ENCODE results near the gene RHPN2.
A peak's percentile ranks its signal among the peaks of the same experiment; 100 is the strongest.
"Not testable (repeated sequence)": the region's sequence is repeated elsewhere in the genome, so short reads cannot be mapped to it uniquely, and the experiment has no call there.

The RHPN2 gene

DNA sequence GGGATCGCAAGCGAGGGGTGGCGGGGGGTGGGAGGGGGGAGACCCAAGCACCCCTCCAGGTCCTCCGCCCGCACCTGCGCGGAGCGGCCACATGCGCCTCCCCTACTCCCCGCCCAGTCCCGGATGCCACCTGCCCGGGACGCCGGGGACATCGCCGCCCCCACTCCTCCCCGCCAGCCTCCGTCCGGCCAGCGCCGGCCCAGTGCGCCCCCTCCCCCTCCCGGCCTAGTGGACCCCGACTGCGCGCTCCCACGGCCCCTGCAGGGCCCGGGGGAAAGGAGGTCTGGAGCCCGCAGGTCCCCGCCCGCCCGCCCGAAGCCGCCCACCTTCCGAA, 263 bp downstream of the RHPN2 start:
- DNase-seq = peak in 1 of 4 experiments; percentile 5

DNA sequence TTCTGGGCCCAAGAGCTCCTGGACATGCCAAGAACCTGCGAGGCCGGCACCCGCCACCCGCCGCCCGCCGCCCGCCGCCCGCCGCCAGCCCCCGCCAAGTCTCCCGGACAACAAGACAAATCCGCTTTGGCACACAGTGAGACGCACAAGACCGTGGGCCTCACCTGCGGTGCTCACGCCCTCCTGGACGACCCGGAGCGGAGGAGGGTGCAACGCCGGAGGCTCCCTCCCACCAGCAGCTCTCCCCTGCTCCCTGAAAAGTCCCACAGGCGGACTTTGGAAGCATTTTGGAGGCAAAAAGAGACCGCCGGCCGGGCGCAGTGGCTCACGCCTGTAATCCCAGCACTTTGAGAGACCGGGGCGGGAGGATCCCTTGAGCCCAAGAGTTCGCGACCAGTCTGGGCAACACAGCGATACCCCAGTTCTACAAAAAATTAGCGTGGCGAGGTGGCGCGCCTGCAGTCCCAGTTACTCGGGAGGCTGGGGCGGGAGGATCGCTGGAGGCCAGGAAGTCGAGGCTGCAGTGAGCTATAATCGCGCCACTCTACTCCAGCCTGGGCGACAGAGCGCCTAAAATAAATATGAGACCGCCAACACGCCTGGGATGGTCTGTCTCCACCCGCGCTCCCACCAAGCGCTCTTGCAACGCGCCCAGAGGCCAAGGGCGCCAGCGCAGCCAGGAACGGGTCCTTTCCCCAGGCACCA, 783 bp downstream of the RHPN2 start:
- no peak for DNase-seq

DNA sequence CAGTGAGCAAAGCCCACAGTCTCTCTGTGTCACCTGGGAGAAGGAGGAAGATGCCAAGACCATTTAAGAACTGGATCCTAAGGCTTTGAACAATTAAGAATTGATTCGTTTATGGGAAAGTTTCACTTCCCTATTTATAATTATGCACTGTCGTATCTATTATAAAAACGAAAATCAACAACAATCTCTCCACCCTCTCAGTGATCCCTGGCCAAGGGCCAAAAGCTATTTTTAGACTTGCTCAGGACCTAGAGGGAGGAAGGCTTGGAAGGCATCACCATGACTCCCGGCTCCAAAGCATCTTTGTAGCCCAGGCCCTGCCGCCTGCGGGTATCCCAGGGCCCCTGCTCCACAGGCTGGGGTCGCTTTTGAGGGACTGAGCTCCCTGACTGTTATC, 1.3 kb downstream of the RHPN2 start:
- no peak for DNase-seq

DNA sequence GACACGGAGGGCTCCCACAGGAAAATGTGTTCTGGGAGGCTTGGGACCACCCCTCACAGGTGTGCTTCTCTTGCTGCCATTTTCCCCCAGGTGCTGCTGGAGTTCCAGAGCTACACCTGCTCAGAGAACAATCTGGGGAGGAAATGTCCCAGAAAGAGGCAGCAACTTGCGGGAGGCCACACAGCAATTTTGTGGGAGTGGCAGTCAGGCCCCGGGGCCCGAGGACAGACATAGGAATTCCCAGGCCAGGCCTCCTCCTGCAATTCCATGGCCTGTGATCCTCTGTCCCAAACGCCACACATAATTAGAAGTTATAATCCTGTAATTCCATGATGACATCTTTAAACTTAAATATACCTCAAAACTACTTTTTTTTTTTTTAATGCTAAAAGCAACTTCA, 1.8 kb downstream of the RHPN2 start:
- no peak for DNase-seq

DNA sequence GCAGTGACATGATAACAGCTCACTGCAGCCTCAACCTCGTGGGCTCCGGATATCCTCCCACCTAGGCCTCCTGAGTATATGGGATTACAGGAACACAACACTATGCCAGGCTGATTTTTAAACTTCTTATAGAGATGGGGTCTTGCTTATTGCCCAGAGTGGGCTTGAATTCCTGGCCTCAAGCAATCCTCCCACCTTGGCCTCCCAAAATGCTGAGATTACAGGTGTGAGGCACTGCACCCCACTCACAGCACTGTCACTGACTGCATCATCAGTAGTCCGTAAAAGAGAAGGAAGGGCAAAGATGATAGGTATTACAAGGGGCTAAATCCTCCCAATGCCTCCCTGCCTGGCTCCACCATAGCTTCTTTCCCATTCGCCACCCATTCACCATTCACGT, 4.1 kb downstream of the RHPN2 start:
- no peak for DNase-seq

DNA sequence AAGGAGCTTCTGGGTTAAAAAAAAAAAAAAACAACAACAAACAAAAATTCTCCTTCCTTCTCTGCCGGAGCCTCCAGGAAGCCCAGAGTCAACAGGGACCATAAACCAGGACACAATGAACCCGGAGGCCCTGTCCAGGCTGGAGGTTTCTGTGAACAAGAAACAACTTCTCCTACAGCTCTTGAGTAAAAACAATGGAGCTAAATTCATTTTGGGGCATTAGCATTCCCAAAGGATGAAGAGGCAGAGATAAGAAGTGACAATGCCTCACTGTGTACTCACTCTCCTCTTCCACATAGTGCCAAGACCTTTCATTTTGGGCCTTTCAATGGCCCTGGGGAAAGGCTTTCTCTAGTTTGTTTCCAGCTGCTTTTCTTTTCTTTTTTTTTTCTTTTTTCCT, 9.0 kb downstream of the RHPN2 start:
- DNase-seq = no peak

DNA sequence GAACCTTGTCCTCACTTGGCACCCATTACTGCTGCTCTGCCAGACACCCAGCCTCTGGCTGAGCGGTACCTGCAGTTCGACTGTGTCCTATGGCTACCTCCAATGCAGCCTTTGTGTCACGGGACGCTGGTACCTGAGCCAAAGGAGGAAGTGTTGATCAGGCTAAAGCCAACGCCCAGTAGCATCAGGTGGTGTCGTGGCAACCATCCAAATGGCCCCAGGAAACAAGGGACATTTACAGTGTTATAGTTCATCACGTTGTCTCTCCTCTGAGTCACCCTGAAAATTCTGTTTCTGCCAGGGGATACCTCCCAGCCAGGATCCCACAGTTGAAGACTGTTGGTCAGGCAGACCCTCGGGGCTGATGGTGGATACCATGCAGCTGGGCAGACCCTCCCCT, 10.1 kb downstream of the RHPN2 start:
- DNase-seq = no peak

DNA sequence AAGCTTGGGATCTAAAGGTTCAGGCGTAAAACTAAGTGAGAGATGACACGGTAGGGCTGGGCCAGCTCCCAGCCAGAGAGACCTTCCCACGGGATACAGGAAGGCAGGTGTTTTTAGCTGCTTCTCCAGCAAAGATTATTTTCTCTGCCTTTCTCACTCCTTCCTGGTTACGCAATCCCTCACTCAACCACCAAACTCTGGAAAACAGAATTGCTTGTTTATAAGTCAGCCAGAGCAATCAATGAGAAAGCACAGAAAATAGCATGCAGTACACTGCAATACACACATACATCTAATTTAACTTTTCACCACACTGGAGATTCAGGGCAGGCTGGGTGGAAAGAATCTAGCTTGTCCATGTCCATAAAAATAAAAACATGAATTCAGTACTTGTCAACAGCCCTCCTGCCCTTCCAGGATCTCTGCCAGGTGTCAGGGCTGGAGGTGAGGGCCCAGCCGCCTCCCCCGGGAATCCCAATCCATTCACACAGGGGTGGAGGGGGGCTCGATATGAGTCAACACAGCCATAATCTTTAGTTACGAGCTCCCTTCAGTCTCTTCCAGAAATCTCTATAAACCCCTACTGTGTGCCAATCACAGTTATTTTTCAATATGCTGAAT, 12.2 kb downstream of the RHPN2 start:
- no peak for DNase-seq

DNA sequence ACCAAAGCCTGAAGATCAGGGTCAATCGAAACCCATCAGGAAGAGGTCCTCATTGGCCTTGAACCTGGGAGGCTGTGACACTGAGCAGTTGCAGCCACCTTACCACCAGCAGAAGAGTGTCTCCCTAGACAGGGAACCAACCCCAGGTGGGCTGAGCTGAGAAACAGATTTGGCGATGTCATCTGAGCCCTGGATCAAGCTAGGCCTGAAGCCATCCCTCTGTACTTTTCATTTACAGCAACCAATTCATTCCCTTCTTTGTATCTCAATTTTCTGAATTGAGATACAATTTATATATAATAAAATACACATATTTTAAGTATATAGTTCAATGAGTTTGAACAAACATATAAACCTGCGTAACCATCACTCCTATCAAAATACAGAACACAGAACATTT, 14.6 kb downstream of the RHPN2 start:
- DNase-seq = no peak

DNA sequence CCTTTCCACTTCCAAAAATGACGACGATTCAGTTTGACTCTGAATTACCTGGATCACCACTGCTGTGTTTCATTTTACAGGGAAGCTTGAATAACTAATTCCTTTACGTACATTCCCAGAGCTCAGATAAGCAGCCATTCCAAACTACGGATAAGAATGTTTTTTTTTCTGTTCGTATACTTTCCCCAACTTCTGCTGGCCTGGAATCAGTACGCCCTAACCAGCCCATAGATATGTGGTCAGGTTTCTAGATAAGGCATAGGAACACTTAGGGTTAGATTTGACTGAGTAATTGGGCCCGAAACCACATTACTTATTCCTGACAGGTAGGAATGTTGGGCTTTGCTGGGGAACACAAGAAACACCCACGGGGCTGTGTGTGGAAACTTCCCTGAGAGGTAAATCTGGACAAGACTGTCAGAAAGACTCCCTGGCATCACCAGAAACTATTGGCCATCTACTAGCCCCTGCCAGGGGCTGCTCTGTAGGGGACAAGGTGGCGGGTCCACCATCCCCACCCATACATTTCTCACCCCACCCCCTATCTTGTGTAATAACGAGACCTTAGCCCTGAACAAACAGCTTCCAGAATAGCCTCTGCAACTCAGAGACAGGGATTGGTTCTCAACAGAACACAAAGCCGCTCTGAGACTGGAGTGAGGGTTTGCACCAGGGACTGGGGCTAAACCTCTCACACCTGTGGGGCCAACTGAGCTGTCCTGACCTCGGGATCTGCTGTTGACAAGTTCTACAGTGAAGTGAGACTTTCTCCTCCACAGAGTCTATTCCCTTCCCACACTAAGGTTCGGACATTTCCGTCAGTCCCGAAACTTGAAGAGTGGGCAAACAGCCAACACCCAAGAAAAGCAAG, 15.6 kb downstream of the RHPN2 start:
- DNase-seq = no peak

DNA sequence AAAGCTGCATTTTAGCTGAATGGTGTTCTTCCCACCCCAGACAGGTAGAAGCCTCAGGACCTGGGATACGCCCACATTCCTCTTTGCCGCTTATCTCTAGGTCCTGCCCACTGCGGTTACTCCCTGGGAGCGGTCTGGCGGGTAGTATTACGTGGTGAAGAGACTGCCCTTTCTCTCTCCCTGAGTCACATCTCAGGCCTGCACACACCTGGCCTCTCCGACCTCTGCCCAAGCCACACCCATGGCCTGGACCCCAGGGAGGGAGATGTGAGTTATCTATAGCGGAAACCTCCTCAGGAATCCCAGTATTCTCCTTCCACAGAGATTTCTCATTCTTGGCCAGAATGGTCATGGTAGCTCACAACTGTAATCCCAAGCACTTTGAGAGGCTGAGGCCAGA, 17.3 kb downstream of the RHPN2 start:
- no peak for DNase-seq

DNA sequence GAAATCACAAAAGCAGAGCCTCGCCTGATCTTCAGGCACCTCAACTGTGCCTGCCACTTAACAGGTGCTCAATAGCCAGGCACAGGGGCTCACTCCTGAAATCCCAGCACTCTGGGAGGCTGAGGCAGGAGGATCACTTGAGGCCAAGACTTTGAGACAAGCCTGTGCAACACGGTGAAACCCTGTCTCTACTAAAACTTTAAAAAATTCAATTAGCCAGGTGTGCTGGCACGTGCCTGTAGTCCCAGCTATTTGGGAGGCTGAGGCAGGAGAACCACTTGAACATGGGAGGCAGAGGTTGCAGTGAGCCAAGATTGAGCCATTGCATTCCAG, 22.9 kb downstream of the RHPN2 start:
- not testable (repeated sequence) for DNase-seq

DNA sequence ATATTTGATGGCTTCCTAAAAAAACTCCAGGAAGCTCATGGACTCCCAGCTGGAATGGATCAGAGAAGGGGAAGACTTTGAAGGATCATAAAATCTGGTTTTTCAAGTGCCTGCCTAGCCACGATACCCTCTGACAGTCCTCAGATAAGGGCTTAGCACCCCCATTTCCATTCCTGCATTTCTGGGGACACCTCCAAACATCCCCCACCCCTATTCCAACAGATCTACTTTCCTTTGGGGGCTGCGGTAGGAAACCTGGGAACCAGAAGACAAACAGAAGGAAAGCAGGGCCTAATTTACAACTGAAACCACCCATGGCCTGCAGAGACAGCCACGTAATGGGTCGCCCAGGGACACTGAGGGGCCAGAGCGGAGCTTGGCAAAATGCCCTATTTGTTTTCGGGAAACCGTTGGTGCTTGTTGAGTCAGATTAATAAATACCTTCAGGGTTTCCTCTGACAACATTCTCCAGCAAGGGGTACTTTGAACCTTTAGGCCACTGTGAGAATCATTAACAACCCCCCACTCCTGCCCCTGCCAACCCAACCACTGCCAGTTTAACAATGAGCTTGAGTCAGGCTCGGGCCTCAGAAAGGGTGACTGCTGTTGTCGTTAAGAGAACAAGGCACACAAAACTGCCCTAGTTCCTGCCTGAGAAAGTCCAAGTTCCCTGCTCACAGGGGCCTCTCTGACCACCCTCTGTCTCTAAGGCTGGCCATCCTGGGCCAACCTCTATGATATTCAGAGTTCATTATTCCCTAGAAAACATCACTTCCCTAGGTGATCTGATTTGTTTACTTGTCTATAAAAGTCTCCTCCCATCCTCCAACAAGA, 23.5 kb downstream of the RHPN2 start:
- no peak for DNase-seq

DNA sequence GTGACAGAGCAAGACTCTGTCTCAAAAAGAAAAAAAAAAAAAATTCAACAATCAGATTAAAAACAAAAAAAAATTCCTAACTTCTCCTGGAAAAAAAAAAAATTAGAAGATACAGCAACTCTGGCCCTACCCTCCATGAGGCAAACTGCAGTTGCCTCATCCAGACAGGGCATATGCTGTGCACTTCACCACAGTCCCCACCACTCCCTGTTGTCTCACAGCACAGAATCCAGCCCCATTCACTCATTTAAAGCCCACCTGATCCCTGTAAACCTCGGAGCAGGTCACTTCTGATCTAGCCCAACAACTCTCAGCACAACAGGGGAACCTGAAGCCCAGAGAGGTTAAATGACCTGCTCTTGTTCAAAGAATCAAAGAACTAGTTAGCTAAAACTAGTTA, 24.9 kb downstream of the RHPN2 start:
- DNase-seq = no peak

DNA sequence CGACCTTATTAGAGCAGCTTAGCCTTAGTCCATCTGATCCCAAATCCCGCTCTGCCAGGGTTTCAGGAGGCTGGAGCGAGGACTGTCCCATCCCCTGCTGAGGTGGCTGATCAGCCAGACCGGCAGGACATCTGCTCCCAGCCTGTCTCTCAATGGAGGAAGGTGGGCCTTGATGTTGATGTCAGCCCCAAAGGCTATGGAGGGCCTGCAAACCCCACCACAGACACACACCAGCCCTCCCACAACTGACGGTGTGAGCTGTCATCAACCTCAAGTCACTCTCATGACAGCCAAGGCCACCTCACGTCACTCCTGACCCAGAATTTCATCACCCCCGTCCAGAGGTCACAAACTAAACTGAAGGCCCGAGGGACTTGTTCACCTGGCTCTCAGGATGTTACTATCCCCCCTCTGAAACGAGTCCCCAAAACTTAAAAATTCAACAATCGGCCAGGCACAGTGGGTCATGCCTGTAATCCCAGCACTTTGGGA, 25.5 kb downstream of the RHPN2 start:
- DNase-seq = no peak

DNA sequence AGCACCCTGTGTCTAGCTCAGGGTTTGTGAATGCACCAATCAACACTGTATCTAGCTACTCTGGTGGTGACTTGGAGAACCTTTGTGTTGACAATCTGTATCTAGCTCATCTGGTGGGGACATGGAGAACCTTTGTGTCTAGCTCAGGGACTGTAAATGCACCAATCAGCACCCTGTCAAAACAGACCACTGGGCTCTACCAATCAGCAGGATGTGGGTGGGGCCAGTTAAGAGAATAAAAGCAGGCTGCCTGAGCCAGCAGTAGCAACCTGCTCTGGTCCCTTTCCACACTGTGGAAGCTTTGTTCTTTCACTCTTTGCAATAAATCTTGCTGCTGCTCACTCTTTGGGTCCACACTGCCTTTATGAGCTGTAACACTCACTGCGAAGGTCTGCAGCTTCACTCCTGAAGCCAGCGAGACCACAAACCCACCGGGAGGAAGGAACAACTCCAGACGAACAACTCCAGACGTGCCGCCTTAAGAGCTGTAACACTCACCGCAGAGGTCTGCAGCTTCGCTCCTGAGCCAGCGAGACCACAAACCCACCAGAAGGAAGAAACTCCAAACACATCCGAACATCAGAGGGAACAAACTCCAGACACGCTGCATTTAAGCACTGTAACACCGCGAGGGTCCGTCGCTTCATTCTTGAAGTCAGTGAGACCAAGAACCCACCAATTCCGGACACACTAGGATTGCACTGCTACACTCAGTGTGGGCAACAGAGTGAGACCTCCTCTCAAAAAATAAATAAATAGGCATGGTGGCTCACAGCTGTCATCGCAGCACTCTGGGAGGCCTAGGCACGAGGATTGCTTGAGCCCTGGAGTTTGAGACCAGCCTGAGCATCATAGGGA, 27.3 kb downstream of the RHPN2 start:
- DNase-seq = not testable (repeated sequence)

DNA sequence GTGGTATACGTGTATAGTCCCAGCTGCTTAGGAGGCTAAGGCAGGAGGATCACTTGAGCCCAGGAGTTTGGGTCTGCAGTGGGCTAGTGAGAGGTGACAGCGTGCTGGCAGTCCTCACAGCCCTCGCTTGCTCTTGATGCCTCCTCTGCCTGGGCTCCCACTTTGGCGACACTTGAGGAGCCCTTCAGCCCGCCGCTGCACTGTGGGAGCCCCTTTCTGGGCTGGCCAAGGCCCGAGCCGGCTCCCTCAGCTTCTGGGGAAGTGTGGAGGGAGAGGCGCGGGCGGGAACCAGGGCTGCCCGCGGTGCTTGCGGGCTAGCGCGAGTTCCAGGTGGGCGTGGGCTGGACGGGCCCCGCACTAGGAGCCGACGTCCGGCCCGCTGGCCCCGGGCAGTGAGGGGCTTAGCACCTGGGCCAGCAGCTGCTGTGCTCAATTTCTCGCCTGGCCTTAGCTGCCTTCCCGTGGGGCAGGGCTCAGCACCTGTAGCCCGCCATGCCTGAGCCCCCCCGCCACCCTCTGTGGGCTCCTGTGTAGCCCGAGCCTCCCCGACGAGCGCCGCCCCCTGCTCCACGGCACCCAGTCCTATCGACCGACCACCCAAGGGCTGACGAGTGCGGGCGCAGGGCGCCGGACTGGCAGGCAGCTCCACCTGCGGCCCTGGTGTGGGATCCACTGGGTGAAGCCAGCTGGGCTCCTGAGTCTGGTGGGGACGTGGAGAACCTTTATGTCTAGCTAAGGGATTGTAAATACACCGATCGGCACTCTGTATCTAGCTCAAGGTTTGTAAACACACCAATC, 28.1 kb downstream of the RHPN2 start:
- not testable (repeated sequence) for DNase-seq

DNA sequence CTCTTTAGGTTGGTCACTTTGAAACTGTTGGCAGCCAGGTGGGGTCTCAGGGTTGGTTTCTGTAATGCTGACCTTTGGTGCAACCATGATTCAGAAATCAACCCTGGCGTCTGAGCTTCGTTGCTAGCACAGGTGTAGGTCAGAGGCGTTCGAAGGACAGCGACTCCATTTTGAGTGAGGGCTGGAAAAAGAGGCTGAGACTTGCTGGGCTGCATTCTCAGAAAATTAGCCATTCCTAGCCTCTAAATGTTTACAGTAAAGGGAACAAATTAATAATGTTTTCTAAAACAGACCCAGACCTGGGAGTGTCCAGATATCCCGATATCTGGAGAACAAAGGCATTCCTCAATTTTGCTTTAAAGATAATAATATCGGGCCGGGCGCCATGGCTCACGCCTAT, 29.2 kb downstream of the RHPN2 start:
- no peak for DNase-seq

DNA sequence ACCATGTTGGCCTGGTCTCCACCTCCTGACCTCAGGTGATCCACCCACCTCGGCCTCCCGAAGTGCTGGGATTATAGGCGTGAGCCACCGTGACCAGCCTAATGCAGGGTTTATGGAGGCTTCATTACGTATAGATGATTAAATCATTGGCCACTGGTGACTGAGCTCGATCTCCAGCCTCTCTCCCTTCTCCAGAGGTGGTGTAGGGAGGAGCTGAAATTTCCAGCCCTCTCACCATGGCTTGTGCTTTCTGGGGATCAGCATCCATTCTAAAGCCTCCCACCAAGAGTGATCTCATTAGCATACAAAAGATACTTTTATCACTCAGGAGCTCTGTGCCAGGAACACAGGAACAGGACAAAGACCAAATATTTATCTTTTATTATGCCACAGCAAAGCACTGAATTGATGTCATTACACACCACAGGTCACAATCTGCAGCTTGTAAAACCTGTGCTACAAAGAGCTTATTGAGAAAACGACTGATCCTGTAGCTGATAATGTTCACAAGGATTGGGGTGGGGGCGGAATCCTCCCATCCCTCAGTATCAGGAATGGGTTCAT, 32.4 kb downstream of the RHPN2 start:
- DNase-seq = no peak

DNA sequence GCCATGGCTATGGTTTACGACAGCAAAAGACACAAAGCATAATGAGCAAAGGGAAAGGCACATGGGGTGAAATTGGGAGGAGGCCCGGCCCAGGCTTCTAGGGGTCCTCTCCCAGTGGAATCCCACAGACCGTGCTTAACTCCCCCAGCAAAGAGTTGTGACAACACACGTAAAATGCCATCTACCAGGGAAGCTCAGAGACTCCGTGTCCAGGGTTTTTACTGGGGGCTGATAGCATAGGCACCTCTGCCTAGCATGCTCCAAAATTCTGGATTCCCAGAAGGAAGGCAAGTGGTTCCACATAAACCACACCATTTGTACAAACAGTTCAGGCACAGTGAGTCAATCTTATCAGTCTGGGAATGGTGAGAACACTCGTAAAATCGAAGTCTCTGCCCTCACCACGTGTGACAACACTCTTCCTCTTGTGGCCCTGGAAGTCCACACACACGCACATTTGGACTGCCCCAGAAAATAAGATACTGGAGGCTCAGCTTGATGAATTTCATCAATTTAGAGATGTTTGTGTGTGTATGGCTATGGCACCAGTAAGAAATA, 34.9 kb downstream of the RHPN2 start:
- DNase-seq = no peak

DNA sequence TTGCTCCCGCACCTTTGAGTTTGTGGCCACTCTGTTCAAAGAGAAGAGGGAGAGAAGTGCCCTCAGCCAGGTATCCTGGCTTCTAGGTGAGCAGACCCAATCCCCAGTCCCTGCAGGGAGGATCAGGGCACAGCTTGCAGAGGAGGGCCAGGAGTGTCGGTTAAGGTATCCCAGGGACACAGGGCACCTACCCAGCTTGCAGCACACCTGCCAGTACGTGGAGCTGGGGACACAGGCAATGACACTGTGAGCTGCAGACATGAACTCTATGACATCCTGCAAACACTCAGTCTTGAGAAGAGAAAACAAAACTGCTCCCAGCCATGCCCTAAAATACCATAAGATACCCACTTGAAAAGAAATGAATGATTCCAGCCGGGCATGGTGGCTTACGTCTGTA, 38.1 kb downstream of the RHPN2 start:
- not testable (repeated sequence) for DNase-seq
